ENCODE measurements around the gene SLC24A3.

SLC24A3 gene

DNA sequence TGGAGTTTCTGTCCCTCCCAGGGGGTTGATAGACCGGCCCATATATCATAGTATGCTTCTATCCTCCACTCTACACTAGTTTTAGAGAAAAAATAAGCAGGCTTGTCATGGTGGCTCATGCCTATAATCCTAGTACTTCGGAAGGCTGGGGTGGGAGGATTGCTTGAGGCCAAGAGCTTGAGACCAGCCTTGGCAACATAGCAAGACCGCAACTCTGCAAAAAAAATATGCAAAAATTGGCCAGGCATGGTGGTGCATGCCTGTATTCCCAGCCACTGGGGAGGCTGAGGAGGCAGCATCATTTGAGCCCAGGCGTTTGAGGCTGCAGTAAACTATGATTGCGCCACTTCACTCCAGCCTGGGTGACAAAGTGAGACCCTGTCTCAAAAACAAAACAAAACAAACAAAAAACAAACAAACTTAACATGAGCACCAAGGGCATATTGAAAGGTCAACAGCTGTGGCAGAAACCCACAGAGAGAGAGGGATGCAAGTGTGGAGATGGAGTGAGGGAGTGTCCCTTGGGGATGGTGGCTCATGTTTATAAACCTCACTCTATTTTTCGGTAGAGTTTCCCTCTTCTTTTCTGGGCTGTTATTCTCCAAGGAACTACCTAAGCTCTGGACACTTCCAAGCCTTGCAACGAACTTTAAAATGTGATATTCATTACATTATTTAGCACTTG lies 24.1 kb downstream of the SLC24A3 start (continued):
- no peak for TF ChIP-seq ZNF701 (tag by site-specific recombination; IDR thresholded peaks at IDR 0.05)
- no peak for TF ChIP-seq ZIC2 (tag by site-specific recombination; IDR thresholded peaks at IDR 0.05)
- TF ChIP-seq ZBTB1 (tag by site-specific recombination; IDR thresholded peaks at IDR 0.05), result no peak
- TF ChIP-seq, protein P1, sequence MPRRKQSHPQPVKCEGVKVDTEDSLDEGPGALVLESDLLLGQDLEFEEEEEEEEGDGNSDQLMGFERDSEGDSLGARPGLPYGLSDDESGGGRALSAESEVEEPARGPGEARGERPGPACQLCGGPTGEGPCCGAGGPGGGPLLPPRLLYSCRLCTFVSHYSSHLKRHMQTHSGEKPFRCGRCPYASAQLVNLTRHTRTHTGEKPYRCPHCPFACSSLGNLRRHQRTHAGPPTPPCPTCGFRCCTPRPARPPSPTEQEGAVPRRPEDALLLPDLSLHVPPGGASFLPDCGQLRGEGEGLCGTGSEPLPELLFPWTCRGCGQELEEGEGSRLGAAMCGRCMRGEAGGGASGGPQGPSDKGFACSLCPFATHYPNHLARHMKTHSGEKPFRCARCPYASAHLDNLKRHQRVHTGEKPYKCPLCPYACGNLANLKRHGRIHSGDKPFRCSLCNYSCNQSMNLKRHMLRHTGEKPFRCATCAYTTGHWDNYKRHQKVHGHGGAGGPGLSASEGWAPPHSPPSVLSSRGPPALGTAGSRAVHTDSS (tag by site-specific recombination; IDR thresholded peaks at IDR 0.05), result no peak
- TF ChIP-seq, protein P2, sequence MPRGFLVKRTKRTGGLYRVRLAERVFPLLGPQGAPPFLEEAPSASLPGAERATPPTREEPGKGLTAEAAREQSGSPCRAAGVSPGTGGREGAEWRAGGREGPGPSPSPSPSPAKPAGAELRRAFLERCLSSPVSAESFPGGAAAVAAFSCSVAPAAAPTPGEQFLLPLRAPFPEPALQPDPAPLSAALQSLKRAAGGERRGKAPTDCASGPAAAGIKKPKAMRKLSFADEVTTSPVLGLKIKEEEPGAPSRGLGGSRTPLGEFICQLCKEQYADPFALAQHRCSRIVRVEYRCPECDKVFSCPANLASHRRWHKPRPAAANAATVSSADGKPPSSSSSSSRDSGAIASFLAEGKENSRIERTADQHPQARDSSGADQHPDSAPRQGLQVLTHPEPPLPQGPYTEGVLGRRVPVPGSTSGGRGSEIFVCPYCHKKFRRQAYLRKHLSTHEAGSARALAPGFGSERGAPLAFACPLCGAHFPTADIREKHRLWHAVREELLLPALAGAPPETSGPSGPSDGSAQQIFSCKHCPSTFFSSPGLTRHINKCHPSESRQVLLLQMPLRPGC (tag by site-specific recombination; IDR thresholded peaks at IDR 0.05), result no peak
- no peak for TF ChIP-seq ZSCAN23 (tag by site-specific recombination; IDR thresholded peaks at IDR 0.05)
- no peak for TF ChIP-seq ZNF555 (tag by site-specific recombination; conservative IDR thresholded peaks at IDR 0.05)

DNA sequence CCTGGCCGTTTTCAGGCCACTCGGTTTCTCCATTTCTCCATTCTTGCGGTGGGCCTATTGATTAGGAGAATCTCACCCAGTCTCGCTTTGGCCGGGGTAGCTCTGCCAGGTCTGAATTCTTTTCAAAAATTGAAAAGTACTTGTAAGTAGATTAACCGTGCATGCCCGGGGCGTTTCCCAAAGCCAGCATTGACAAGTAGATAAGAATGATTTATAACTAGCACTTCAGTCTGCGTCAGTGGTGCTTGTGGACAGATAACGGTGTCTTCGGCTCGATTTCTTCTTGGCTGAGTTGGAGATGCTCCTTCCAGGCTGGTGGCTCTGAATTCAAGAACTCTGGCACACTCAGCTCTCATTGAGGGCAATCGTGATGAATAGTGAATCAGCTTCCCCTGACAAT lies 29.0 kb downstream of the SLC24A3 start:
- H3K4me1 ChIP-seq (ENCODE audit: control insufficient read depth, insufficient read depth, low read length), result no peaks in the 10 kb centered on the region
- H3K4me3 ChIP-seq (ENCODE audit: low read depth, low read length), result no peak overlapping the region
- no peaks in the 10 kb centered on the region for H3K9me3 ChIP-seq (ENCODE audit: control insufficient read depth, insufficient read depth, low read depth, low read length)
- CTCF ChIA-PET, result no interaction called here
- POLR2A ChIA-PET, result no interaction called here
- no peak overlapping the region for H3K27ac ChIP-seq (ENCODE audit: extremely low read depth, low read depth, low read length)
- no peaks in the 10 kb centered on the region for H3K36me3 ChIP-seq (ENCODE audit: control insufficient read depth in 2 of 2, insufficient read depth in 1 of 2, low read length in 2 of 2)
- no peak for TF ChIP-seq ZNF426 (tag by site-specific recombination; IDR thresholded peaks at IDR 0.05)
- no peak for TF ChIP-seq ZNF701 (tag by site-specific recombination; IDR thresholded peaks at IDR 0.05)
- TF ChIP-seq ZNF16 (tag by site-specific recombination; IDR thresholded peaks at IDR 0.05; ENCODE audit: low read depth), result no peak
- TF ChIP-seq ZNF366 (tag by site-specific recombination; conservative IDR thresholded peaks at IDR 0.05), result no peak
- TF ChIP-seq ZNF501 (tag by site-specific recombination; IDR thresholded peaks at IDR 0.05), result no peak
- no peak for TF ChIP-seq ZNF311 (tag by site-specific recombination; IDR thresholded peaks at IDR 0.05; ENCODE audit: borderline replicate concordance)
- TF ChIP-seq ZNF529 (tag by site-specific recombination; IDR thresholded peaks at IDR 0.05; ENCODE audit: insufficient replicate concordance), result no peak
- TF ChIP-seq ZFP41 (tag by site-specific recombination; IDR thresholded peaks at IDR 0.05; ENCODE audit: borderline replicate concordance), result no peak
- TF ChIP-seq, protein P3, sequence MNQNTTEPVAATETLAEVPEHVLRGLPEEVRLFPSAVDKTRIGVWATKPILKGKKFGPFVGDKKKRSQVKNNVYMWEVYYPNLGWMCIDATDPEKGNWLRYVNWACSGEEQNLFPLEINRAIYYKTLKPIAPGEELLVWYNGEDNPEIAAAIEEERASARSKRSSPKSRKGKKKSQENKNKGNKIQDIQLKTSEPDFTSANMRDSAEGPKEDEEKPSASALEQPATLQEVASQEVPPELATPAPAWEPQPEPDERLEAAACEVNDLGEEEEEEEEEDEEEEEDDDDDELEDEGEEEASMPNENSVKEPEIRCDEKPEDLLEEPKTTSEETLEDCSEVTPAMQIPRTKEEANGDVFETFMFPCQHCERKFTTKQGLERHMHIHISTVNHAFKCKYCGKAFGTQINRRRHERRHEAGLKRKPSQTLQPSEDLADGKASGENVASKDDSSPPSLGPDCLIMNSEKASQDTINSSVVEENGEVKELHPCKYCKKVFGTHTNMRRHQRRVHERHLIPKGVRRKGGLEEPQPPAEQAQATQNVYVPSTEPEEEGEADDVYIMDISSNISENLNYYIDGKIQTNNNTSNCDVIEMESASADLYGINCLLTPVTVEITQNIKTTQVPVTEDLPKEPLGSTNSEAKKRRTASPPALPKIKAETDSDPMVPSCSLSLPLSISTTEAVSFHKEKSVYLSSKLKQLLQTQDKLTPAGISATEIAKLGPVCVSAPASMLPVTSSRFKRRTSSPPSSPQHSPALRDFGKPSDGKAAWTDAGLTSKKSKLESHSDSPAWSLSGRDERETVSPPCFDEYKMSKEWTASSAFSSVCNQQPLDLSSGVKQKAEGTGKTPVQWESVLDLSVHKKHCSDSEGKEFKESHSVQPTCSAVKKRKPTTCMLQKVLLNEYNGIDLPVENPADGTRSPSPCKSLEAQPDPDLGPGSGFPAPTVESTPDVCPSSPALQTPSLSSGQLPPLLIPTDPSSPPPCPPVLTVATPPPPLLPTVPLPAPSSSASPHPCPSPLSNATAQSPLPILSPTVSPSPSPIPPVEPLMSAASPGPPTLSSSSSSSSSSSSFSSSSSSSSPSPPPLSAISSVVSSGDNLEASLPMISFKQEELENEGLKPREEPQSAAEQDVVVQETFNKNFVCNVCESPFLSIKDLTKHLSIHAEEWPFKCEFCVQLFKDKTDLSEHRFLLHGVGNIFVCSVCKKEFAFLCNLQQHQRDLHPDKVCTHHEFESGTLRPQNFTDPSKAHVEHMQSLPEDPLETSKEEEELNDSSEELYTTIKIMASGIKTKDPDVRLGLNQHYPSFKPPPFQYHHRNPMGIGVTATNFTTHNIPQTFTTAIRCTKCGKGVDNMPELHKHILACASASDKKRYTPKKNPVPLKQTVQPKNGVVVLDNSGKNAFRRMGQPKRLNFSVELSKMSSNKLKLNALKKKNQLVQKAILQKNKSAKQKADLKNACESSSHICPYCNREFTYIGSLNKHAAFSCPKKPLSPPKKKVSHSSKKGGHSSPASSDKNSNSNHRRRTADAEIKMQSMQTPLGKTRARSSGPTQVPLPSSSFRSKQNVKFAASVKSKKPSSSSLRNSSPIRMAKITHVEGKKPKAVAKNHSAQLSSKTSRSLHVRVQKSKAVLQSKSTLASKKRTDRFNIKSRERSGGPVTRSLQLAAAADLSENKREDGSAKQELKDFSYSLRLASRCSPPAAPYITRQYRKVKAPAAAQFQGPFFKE (tag by site-specific recombination; IDR thresholded peaks at IDR 0.05; ENCODE audit: borderline replicate concordance), result no peak
- TF ChIP-seq ZNF658 (tag by site-specific recombination; IDR thresholded peaks at IDR 0.05), result no peak
- TF ChIP-seq ZNF423 (tag by site-specific recombination; IDR thresholded peaks at IDR 0.05), result no peak
- TF ChIP-seq, protein P4, sequence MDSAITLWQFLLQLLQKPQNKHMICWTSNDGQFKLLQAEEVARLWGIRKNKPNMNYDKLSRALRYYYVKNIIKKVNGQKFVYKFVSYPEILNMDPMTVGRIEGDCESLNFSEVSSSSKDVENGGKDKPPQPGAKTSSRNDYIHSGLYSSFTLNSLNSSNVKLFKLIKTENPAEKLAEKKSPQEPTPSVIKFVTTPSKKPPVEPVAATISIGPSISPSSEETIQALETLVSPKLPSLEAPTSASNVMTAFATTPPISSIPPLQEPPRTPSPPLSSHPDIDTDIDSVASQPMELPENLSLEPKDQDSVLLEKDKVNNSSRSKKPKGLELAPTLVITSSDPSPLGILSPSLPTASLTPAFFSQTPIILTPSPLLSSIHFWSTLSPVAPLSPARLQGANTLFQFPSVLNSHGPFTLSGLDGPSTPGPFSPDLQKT (IDR thresholded peaks at IDR 0.05; ENCODE audit: borderline replicate concordance, low read depth, low read length), result no peak
- TF ChIP-seq ZNF350 (tag by site-specific recombination; IDR thresholded peaks at IDR 0.05), result no peak
- no peak for TF ChIP-seq ZNF654 (tag by site-specific recombination; IDR thresholded peaks at IDR 0.05; ENCODE audit: low read depth)
- TF ChIP-seq ZNF10 (tag by site-specific recombination; IDR thresholded peaks at IDR 0.05), result no peak
- TF ChIP-seq, protein P5, sequence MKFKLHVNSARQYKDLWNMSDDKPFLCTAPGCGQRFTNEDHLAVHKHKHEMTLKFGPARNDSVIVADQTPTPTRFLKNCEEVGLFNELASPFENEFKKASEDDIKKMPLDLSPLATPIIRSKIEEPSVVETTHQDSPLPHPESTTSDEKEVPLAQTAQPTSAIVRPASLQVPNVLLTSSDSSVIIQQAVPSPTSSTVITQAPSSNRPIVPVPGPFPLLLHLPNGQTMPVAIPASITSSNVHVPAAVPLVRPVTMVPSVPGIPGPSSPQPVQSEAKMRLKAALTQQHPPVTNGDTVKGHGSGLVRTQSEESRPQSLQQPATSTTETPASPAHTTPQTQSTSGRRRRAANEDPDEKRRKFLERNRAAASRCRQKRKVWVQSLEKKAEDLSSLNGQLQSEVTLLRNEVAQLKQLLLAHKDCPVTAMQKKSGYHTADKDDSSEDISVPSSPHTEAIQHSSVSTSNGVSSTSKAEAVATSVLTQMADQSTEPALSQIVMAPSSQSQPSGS (tag by site-specific recombination; IDR thresholded peaks at IDR 0.05; ENCODE audit: low read depth), result no peak
